ENCODE measurements around the gene EMC8.

- TF ChIP-seq POLR2AphosphoS5 (IDR thresholded peaks at IDR 0.05; ENCODE audit: borderline replicate concordance, low read depth, low read length) (no peak), EZH2 (IDR thresholded peaks at IDR 0.05) (no peak), FOXP2 (optimal IDR thresholded peaks at IDR 0.05; ENCODE audit: control extremely low read depth, extremely low read length, insufficient read depth) (no peak)
These were observed 63.4 kb downstream of the EMC8 start for GRCh38 chr16:85735946-85736345.

Data from SK-N-MC (cell line).